ENCODE measurements around the gene YAF2. TPM values are rescaled to one million over a fixed set of nuclear protein-coding genes. Genes with fewer than 3 reads are reported as not detected.

The YAF2 gene
- total and polyA plus RNA-seq, 2 experiments from 2014 or later: 1.0 TPM

DNA sequence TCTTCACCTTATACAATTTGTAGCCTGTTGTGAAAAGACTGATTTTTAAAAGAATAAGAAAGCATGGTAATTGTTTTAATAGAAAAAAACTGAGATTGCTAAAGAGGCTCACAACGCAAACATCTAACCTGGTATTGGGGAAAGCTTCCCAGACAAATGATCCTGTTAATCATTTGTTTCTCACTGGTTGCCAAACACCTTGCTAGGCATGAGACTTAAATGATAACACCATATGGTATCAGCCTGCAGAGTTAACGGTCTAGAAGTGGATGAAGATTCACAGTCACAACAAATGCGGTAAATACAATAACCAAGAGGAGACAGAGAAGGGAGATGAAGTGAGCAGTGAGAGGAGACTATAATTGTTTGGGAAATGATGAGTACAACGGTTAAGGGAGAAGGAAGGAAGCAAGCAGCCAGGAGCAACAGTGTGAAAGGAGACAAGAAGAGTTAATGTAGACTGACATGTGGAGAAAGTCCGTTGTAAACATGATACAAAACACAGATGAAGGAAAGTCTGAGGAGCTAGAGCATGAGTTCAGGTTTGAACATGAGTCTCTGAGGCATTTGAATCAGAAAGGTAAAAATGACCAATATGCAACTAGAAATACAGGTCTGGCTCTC lies 113.2 kb downstream of the YAF2 start:
- no peaks in the 10 kb centered on the region for H3K27me3 ChIP-seq (ENCODE audit: insufficient read depth)
- H3K79me2 ChIP-seq (replicated peaks; ENCODE audit: insufficient read depth): peaks cover 9% of the 10 kb centered on the region
- 0 out of 2 replicates have a peak overlapping the region, but pooled peaks have one; percentile 21 for H3K4me2 ChIP-seq
- Mint-ChIP-seq H3K27ac (no peak overlapping the region), H3K4me1 (peaks cover 11% of the 10 kb centered on the region), H3K27me3 (ENCODE audit: insufficient read depth, low read depth, poor library complexity) (no peaks in the 10 kb centered on the region), H3K36me3 (ENCODE audit: low read depth) (no peaks in the 10 kb centered on the region), H3K9me3 (no peaks in the 10 kb centered on the region), H3K4me3 (no peak overlapping the region)
- TF ChIP-seq NANOG (IDR thresholded peaks at IDR 0.05; ENCODE audit: borderline replicate concordance) (no peak), JUNB (IDR thresholded peaks at IDR 0.05; ENCODE audit: unreplicated experiment) (no peak), EZH2phosphoT487 (IDR thresholded peaks at IDR 0.05; ENCODE audit: unreplicated experiment) (no peak), STAT1 (IDR thresholded peaks at IDR 0.05; ENCODE audit: unreplicated experiment) (no peak), EZH2 (IDR thresholded peaks at IDR 0.05; ENCODE audit: low read depth, unreplicated experiment) (no peak), ZNF331 (CRISPR knock-in tag; IDR thresholded peaks at IDR 0.05; ENCODE audit: low read depth) (no peak), CREB1 (CRISPR knock-in tag; IDR thresholded peaks at IDR 0.05; ENCODE audit: low read depth) (no peak), ZNF114 (CRISPR knock-in tag; IDR thresholded peaks at IDR 0.05) (no peak), POLR2AphosphoS5 (IDR thresholded peaks at IDR 0.05; ENCODE audit: low read depth) (no peak)
- TF ChIP-seq, protein P1, sequence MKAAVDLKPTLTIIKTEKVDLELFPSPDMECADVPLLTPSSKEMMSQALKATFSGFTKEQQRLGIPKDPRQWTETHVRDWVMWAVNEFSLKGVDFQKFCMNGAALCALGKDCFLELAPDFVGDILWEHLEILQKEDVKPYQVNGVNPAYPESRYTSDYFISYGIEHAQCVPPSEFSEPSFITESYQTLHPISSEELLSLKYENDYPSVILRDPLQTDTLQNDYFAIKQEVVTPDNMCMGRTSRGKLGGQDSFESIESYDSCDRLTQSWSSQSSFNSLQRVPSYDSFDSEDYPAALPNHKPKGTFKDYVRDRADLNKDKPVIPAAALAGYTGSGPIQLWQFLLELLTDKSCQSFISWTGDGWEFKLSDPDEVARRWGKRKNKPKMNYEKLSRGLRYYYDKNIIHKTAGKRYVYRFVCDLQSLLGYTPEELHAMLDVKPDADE (IDR thresholded peaks at IDR 0.05): no peak
- TF ChIP-seq, protein P2, sequence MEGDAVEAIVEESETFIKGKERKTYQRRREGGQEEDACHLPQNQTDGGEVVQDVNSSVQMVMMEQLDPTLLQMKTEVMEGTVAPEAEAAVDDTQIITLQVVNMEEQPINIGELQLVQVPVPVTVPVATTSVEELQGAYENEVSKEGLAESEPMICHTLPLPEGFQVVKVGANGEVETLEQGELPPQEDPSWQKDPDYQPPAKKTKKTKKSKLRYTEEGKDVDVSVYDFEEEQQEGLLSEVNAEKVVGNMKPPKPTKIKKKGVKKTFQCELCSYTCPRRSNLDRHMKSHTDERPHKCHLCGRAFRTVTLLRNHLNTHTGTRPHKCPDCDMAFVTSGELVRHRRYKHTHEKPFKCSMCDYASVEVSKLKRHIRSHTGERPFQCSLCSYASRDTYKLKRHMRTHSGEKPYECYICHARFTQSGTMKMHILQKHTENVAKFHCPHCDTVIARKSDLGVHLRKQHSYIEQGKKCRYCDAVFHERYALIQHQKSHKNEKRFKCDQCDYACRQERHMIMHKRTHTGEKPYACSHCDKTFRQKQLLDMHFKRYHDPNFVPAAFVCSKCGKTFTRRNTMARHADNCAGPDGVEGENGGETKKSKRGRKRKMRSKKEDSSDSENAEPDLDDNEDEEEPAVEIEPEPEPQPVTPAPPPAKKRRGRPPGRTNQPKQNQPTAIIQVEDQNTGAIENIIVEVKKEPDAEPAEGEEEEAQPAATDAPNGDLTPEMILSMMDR (conservative IDR thresholded peaks at IDR 0.05; ENCODE audit: low read depth in 2 of 2): no peak
- TF ChIP-seq, protein P3, sequence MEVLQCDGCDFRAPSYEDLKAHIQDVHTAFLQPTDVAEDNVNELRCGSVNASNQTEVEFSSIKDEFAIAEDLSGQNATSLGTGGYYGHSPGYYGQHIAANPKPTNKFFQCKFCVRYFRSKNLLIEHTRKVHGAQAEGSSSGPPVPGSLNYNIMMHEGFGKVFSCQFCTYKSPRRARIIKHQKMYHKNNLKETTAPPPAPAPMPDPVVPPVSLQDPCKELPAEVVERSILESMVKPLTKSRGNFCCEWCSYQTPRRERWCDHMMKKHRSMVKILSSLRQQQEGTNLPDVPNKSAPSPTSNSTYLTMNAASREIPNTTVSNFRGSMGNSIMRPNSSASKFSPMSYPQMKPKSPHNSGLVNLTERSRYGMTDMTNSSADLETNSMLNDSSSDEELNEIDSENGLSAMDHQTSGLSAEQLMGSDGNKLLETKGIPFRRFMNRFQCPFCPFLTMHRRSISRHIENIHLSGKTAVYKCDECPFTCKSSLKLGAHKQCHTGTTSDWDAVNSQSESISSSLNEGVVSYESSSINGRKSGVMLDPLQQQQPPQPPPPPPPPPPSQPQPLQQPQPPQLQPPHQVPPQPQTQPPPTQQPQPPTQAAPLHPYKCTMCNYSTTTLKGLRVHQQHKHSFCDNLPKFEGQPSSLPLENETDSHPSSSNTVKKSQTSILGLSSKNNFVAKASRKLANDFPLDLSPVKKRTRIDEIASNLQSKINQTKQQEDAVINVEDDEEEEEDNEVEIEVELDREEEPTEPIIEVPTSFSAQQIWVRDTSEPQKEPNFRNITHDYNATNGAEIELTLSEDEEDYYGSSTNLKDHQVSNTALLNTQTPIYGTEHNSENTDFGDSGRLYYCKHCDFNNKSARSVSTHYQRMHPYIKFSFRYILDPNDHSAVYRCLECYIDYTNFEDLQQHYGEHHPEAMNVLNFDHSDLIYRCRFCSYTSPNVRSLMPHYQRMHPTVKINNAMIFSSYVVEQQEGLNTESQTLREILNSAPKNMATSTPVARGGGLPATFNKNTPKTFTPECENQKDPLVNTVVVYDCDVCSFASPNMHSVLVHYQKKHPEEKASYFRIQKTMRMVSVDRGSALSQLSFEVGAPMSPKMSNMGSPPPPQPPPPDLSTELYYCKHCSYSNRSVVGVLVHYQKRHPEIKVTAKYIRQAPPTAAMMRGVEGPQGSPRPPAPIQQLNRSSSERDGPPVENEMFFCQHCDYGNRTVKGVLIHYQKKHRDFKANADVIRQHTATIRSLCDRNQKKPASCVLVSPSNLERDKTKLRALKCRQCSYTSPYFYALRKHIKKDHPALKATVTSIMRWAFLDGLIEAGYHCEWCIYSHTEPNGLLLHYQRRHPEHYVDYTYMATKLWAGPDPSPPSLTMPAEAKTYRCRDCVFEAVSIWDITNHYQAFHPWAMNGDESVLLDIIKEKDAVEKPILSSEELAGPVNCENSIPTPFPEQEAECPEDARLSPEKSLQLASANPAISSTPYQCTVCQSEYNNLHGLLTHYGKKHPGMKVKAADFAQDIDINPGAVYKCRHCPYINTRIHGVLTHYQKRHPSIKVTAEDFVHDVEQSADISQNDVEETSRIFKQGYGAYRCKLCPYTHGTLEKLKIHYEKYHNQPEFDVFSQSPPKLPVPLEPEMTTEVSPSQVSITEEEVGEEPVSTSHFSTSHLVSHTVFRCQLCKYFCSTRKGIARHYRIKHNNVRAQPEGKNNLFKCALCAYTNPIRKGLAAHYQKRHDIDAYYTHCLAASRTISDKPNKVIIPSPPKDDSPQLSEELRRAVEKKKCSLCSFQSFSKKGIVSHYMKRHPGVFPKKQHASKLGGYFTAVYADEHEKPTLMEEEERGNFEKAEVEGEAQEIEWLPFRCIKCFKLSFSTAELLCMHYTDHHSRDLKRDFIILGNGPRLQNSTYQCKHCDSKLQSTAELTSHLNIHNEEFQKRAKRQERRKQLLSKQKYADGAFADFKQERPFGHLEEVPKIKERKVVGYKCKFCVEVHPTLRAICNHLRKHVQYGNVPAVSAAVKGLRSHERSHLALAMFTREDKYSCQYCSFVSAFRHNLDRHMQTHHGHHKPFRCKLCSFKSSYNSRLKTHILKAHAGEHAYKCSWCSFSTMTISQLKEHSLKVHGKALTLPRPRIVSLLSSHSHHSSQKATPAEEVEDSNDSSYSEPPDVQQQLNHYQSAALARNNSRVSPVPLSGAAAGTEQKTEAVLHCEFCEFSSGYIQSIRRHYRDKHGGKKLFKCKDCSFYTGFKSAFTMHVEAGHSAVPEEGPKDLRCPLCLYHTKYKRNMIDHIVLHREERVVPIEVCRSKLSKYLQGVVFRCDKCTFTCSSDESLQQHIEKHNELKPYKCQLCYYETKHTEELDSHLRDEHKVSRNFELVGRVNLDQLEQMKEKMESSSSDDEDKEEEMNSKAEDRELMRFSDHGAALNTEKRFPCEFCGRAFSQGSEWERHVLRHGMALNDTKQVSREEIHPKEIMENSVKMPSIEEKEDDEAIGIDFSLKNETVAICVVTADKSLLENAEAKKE (CRISPR knock-in tag; IDR thresholded peaks at IDR 0.05): no peak
- TF ChIP-seq, protein P4, sequence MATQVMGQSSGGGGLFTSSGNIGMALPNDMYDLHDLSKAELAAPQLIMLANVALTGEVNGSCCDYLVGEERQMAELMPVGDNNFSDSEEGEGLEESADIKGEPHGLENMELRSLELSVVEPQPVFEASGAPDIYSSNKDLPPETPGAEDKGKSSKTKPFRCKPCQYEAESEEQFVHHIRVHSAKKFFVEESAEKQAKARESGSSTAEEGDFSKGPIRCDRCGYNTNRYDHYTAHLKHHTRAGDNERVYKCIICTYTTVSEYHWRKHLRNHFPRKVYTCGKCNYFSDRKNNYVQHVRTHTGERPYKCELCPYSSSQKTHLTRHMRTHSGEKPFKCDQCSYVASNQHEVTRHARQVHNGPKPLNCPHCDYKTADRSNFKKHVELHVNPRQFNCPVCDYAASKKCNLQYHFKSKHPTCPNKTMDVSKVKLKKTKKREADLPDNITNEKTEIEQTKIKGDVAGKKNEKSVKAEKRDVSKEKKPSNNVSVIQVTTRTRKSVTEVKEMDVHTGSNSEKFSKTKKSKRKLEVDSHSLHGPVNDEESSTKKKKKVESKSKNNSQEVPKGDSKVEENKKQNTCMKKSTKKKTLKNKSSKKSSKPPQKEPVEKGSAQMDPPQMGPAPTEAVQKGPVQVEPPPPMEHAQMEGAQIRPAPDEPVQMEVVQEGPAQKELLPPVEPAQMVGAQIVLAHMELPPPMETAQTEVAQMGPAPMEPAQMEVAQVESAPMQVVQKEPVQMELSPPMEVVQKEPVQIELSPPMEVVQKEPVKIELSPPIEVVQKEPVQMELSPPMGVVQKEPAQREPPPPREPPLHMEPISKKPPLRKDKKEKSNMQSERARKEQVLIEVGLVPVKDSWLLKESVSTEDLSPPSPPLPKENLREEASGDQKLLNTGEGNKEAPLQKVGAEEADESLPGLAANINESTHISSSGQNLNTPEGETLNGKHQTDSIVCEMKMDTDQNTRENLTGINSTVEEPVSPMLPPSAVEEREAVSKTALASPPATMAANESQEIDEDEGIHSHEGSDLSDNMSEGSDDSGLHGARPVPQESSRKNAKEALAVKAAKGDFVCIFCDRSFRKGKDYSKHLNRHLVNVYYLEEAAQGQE (IDR thresholded peaks at IDR 0.05; ENCODE audit: unreplicated experiment): no peak
- H3K27ac ChIP-seq (ENCODE audit: low read depth): no peak overlapping the region
- H3F3A ChIP-seq (replicated peaks; ENCODE audit: low read depth): no peaks in the 10 kb centered on the region
- H3K4me1 ChIP-seq (ENCODE audit: insufficient read depth): peaks cover 21% of the 10 kb centered on the region
- no peak; the same call in 2 of the 3 replicates for ATAC-seq
- H3K9me2 ChIP-seq (ENCODE audit: insufficient read depth): no peaks in the 10 kb centered on the region
- H4K20me1 ChIP-seq (replicated peaks; ENCODE audit: insufficient read depth): peaks cover 6% of the 10 kb centered on the region; the same call in 1 of the 2 replicates
- no peaks in the 10 kb centered on the region for H3K36me3 ChIP-seq (ENCODE audit: insufficient read depth)
- H2AFZ ChIP-seq: no peak overlapping the region
- no peak for DNase-seq (ENCODE audit: low spot score)
- no peak overlapping the region for H3K4me3 ChIP-seq
